ENCODE data around the gene DPEP2.
A peak's percentile ranks its signal among the peaks of the same experiment; 100 is the strongest.

Gene DPEP2

GRCh38 chr16:67969254-67970039 lies 29.8 kb downstream of the DPEP2 start:
- ChIA-PET POLR2A (ENCODE audit: low non-redundant PET) (no interaction called here), CTCF (interaction anchor here (0.7 kb wide), 1 partner anchor 19 kb away, joined by 4 read pairs; no protein-coding TSS in a partner anchor)
- peak overlapping the region; percentile 89 for H3K27ac ChIP-seq

GRCh38 chr16:67968400-67969253 lies 30.7 kb downstream of the DPEP2 start, which contains the start of gene SLC12A4:
SLC12A4 (minus strand) TSS chr16:67968637; CDS start chr16:67968553, 84 bp downstream.
- peak; percentile 92 for DNase-seq (ENCODE audit: low spot score)
- peak within 1 kb of the TSS; percentile 89 for H3K27ac ChIP-seq
- ChIA-PET CTCF (interaction anchor here (0.5 kb wide), 1 partner anchor 25 kb away, joined by 4 read pairs; no protein-coding TSS in a partner anchor), POLR2A (ENCODE audit: low non-redundant PET) (no interaction called here)
- no peak for TF ChIP-seq CTCF (conservative IDR thresholded peaks at IDR 0.05; ENCODE audit: low read depth)

More at GRCh38 chr16:67969254-67970039, 29.8 kb downstream of the DPEP2 start:
- DNase-seq (ENCODE audit: low spot score): no peak
- no peak for TF ChIP-seq CTCF (conservative IDR thresholded peaks at IDR 0.05; ENCODE audit: low read depth)

GRCh38 chr16:67967958-67968399 lies 31.3 kb downstream of the DPEP2 start:
- DNase-seq (ENCODE audit: low spot score): no peak
- POLR2A ChIA-PET (ENCODE audit: low non-redundant PET): no interaction called here
- no peak for TF ChIP-seq CTCF (conservative IDR thresholded peaks at IDR 0.05; ENCODE audit: low read depth)
- H3K27ac ChIP-seq: peak overlapping the region; percentile 89
- CTCF ChIA-PET: interaction anchor here (0.5 kb wide), 1 partner anchor 26 kb away, joined by 4 read pairs; no protein-coding TSS in a partner anchor

- CTCF ChIA-PET: interaction anchor here (0.5 kb wide), 1 partner anchor 27 kb away, joined by 4 read pairs; no protein-coding TSS in a partner anchor
- POLR2A ChIA-PET (ENCODE audit: low non-redundant PET): interaction anchor here (0.6 to 1.0 kb wide), 2 partner anchors 16 to 729 kb away, joined by 3 read pairs; no protein-coding TSS in a partner anchor
- H3K27ac ChIP-seq: peak overlapping the region; percentile 89
- no peak for DNase-seq (ENCODE audit: low spot score)
- no peak for TF ChIP-seq CTCF (conservative IDR thresholded peaks at IDR 0.05; ENCODE audit: low read depth)
Observed at GRCh38 chr16:67967183-67967957, 31.9 kb downstream of the DPEP2 start.

DNA sequence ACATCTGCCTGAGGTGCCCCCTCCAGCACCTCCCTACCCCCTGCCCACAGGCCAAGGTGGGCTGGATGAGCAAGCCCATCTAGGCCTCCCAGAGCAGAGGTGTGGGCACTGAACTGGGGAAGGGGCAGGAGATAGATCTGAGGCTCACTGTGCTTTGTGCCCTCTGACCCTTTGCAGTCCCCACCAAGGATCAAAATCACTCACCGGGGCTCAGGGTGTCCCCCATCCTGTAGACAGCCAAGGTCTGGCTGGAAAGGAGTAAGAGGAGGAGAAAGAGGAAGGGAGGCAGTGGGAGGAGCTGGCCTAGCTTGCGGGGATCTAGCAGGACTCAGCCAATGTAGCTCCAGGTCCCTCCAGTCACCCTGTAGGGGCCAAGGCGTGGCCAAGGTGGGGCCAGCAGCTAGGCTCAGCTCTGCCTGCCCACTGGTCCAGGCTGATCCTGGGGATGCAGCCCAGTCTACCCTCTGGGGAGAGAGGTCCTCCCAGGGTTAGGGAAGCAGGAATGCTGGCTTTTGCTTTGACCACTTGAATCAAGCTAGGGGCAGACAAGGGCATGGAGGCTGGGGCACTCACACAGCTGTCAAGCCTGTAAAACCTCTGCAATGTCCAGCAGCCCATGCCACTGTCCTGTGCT lies 32.6 kb downstream of the DPEP2 start:
- TF ChIP-seq CTCF (conservative IDR thresholded peaks at IDR 0.05; ENCODE audit: low read depth): no peak
- CTCF ChIA-PET: no interaction called here
- peak overlapping the region; percentile 89 for H3K27ac ChIP-seq
- POLR2A ChIA-PET (ENCODE audit: low non-redundant PET): interaction anchor here (0.6 to 1.0 kb wide), 2 partner anchors 16 to 729 kb away, joined by 3 read pairs; no protein-coding TSS in a partner anchor
- no peak for DNase-seq (ENCODE audit: low spot score)

Measured in RWPE1 (cell line).